GF-D8 (cell line): ENCODE data around the gene GINS1.
"Not testable (repeated sequence)": the region's sequence is repeated elsewhere in the genome, so short reads cannot be mapped to it uniquely, and the experiment has no call there.

Experiments
- DNase-seq: peaks from one replicate; lab custom pipeline; 2025; lab: John Stamatoyannopoulos, UW

The GINS1 gene

GRCh38 chr20:25454153-25454900 is 46.9 kb downstream of the GINS1 start:
- DNase-seq: no peak

- no peak for DNase-seq
Observed at GRCh38 chr20:25457886-25458680, 50.6 kb downstream of the GINS1 start.

- DNase-seq: no peak
Observed at GRCh38 chr20:25459111-25459830, 51.8 kb downstream of the GINS1 start.

- DNase-seq: no peak
Observed at GRCh38 chr20:25459916-25460535, 52.6 kb downstream of the GINS1 start.

GRCh38 chr20:25460566-25461280 is 53.2 kb downstream of the GINS1 start:
- DNase-seq: no peak

GRCh38 chr20:25461281-25461650 is 53.8 kb downstream of the GINS1 start:
- DNase-seq: no peak

- DNase-seq: no peak
Observed at GRCh38 chr20:25461786-25462545, 54.5 kb downstream of the GINS1 start.

- no peak for DNase-seq
Observed at GRCh38 chr20:25464501-25465242, 57.2 kb downstream of the GINS1 start.

GRCh38 chr20:25465243-25466135 is 58.0 kb downstream of the GINS1 start:
- DNase-seq: no peak

GRCh38 chr20:25466846-25467245 is 59.4 kb downstream of the GINS1 start:
- DNase-seq: no peak

GRCh38 chr20:25467441-25467840 is 60.0 kb downstream of the GINS1 start:
- DNase-seq: no peak

GRCh38 chr20:25468126-25469075 is 60.9 kb downstream of the GINS1 start:
- DNase-seq: no peak

GRCh38 chr20:25469558-25469957 is 62.1 kb downstream of the GINS1 start:
- no peak for DNase-seq

- peak; percentile 37 for DNase-seq
Observed at GRCh38 chr20:25470045-25470444, 62.6 kb downstream of the GINS1 start.

GRCh38 chr20:25471020-25471419 is 63.5 kb downstream of the GINS1 start:
- no peak for DNase-seq

- DNase-seq: not testable (repeated sequence)
Observed at GRCh38 chr20:25473297-25473696, 65.8 kb downstream of the GINS1 start.

- no peak for DNase-seq
Observed at GRCh38 chr20:25476106-25477013, 68.9 kb downstream of the GINS1 start.
